Mesenchymal stem cell (in vitro differentiated cells and primary cell): ENCODE results near the gene NCS1.

Experiments
- DNase-seq: peaks from one replicate; pipeline ENCODE4 v3.0.0-alpha.2; 2013
- H2AFZ ChIP-seq: one replicate; pipeline ENCODE4 v1.6.1; 2013; ENCODE audit warnings: low read depth, mild to moderate bottlenecking, control low read depth, inconsistent platforms, low read length, moderate library complexity
- H2AK5ac ChIP-seq: 2 replicates; pipeline ENCODE4 v1.6.1; 2013; ENCODE audit warnings: low read length, moderate library complexity, mild to moderate bottlenecking, inconsistent platforms; ENCODE audit not compliant: severe bottlenecking
- H2BK120ac ChIP-seq: one replicate; pipeline ENCODE4 v1.6.1; 2013; ENCODE audit warnings: low read depth, mild to moderate bottlenecking, inconsistent platforms, low read length, moderate library complexity
- H2BK12ac ChIP-seq, 2 experiments: one replicate each; pipeline ENCODE4 v1.6.1; 2013; ENCODE audit warnings: inconsistent platforms in 2 of 2, low read length in 2 of 2, mild to moderate bottlenecking in 2 of 2, moderate library complexity in 2 of 2, control low read depth in 1 of 2
- H2BK15ac ChIP-seq: one replicate; pipeline ENCODE4 v1.6.1; 2013; ENCODE audit warnings: mild to moderate bottlenecking, low read depth, inconsistent platforms; ENCODE audit not compliant: poor library complexity, severe bottlenecking
- H2BK5ac ChIP-seq: 2 replicates; pipeline ENCODE4 v1.6.1; 2013; ENCODE audit warnings: low read depth, mild to moderate bottlenecking, low read length, control low read depth, inconsistent platforms; ENCODE audit not compliant: poor library complexity, severe bottlenecking
- H3K14ac ChIP-seq, 2 experiments: one replicate each; pipeline ENCODE4 v1.6.1; 2013; ENCODE audit warnings: inconsistent platforms in 2 of 2, low read length in 2 of 2, control low read depth in 1 of 2, mild to moderate bottlenecking in 1 of 2, moderate library complexity in 1 of 2
- H3K18ac ChIP-seq, 2 experiments: one replicate each; pipeline ENCODE4 v1.6.1; 2013; ENCODE audit warnings: inconsistent platforms in 2 of 2, low read length in 2 of 2, control low read depth in 1 of 2, low read depth in 1 of 2, mild to moderate bottlenecking in 1 of 2
- H3K23ac ChIP-seq, 2 experiments: one replicate each; pipeline ENCODE4 v1.6.1; 2013; ENCODE audit warnings: inconsistent platforms in 2 of 2, low read length in 2 of 2, mild to moderate bottlenecking in 2 of 2, moderate library complexity in 2 of 2, control low read depth in 1 of 2
- H3K27ac ChIP-seq: 2 replicates; pipeline ENCODE4 v1.5.1; 2013; ENCODE audit warnings: mild to moderate bottlenecking, moderate library complexity, low read length, control low read depth, inconsistent platforms; ENCODE audit not compliant: poor library complexity, severe bottlenecking
- H3K27me3 ChIP-seq, 2 experiments: 2 replicates each; pipeline versions ENCODE4 v1.6.1 to v1.7.0; 2013; ENCODE audit warnings: low read length in 2 of 2, mild to moderate bottlenecking in 2 of 2, moderate library complexity in 2 of 2, control low read depth in 1 of 2, inconsistent platforms in 1 of 2; ENCODE audit not compliant: control insufficient read depth in 1 of 2, insufficient read depth in 1 of 2
- H3K36me3 ChIP-seq, 2 experiments: 2 replicates each; pipeline versions ENCODE4 v1.6.1 to v1.7.0; 2013; ENCODE audit warnings: low read length in 2 of 2, control low read depth in 1 of 2, inconsistent platforms in 1 of 2, low read depth in 1 of 2, mild to moderate bottlenecking in 1 of 2; ENCODE audit not compliant: insufficient read depth in 2 of 2, control insufficient read depth in 1 of 2
- H3K4ac ChIP-seq, 2 experiments: one replicate each; pipeline ENCODE4 v1.6.1; 2013; ENCODE audit warnings: inconsistent platforms in 2 of 2, low read length in 2 of 2, mild to moderate bottlenecking in 2 of 2, moderate library complexity in 2 of 2, control low read depth in 1 of 2, low read depth in 1 of 2
- H3K4me1 ChIP-seq: 2 replicates; pipeline ENCODE4 v1.6.1; 2013; ENCODE audit warnings: low read depth, low read length, control low read depth; ENCODE audit not compliant: control insufficient read depth, insufficient read depth
- H3K4me2 ChIP-seq: 2 replicates; pipeline ENCODE4 v1.6.1; 2013; ENCODE audit warnings: low read length, mild to moderate bottlenecking, inconsistent platforms; ENCODE audit not compliant: poor library complexity, severe bottlenecking
- H3K4me3 ChIP-seq, 2 experiments: 2 replicates each; pipeline versions ENCODE4 v1.5.1 to v1.7.0; 2013; ENCODE audit warnings: low read length in 2 of 2, mild to moderate bottlenecking in 2 of 2, control low read depth in 1 of 2, low read depth in 1 of 2; ENCODE audit not compliant: insufficient read depth in 1 of 2
- H3K79me1 ChIP-seq: replicated peaks from 2 replicates; pipeline ENCODE4 v1.6.1; 2013; ENCODE audit warnings: mild to moderate bottlenecking, control low read depth, low read length, inconsistent platforms; ENCODE audit not compliant: poor library complexity, severe bottlenecking
- H3K9ac ChIP-seq: 2 replicates; pipeline ENCODE4 v1.7.0; 2013; ENCODE audit warnings: mild to moderate bottlenecking, low read length, moderate library complexity
- H3K9me3 ChIP-seq: 2 replicates; pipeline ENCODE4 v1.7.0; 2013; ENCODE audit warnings: mild to moderate bottlenecking, low read length; ENCODE audit not compliant: control insufficient read depth
- H4K8ac ChIP-seq: one replicate; pipeline ENCODE4 v1.6.1; 2013; ENCODE audit warnings: inconsistent platforms, mild to moderate bottlenecking, low read length, moderate library complexity
- H4K91ac ChIP-seq: one replicate; pipeline ENCODE4 v1.6.1; 2013; ENCODE audit warnings: mild to moderate bottlenecking, low read length, inconsistent platforms
- WGBS: methylation state at CpG from one replicate; pipeline ENCODE4 v1.1.7; 2013; ENCODE audit warnings: mixed read lengths; 5-methylcytosine and 5-hydroxymethylcytosine counted together

Gene NCS1

GRCh38 chr9:130174025-130174424 lies 1.8 kb downstream of the NCS1 start:
- H3K4me1 ChIP-seq = peaks cover 37% of the 10 kb centered on the region
- no peaks in the 10 kb centered on the region for H3K27me3 ChIP-seq
- no peak overlapping the region for H2BK5ac ChIP-seq
- no peaks in the 10 kb centered on the region for H3K9me3 ChIP-seq
- WGBS = 94% methylated on average over 9 of the region's 9 CpGs
- peak overlapping the region in 1 of 2 experiments; percentile 85 for H3K14ac ChIP-seq
- no peak overlapping the region for H3K27ac ChIP-seq
- H2BK12ac ChIP-seq = peak overlapping the region in 1 of 2 experiments; percentile 88
- no peak overlapping the region for H2AFZ ChIP-seq
- peak overlapping the region; percentile 83 to 93 for H3K4me3 ChIP-seq
- H2BK15ac ChIP-seq = no peak overlapping the region
- peak overlapping the region in 1 of 2 experiments; percentile 58 for H3K18ac ChIP-seq
- DNase-seq = no peak
- no peak overlapping the region for H4K8ac ChIP-seq
- peak overlapping the region in 1 of 2 experiments; percentile 97 for H3K23ac ChIP-seq
- H3K36me3 ChIP-seq = peaks cover 5 to 29% of the 10 kb centered on the region in 2 experiments
- peaks cover 7% of the 10 kb centered on the region for H3K79me1 ChIP-seq
- no peak overlapping the region for H2BK120ac ChIP-seq
- peak overlapping the region in 1 of 2 experiments; percentile 76 for H3K4ac ChIP-seq
- H2AK5ac ChIP-seq = peak overlapping the region; percentile 71
- no peak overlapping the region for H4K91ac ChIP-seq
- H3K4me2 ChIP-seq = peak overlapping the region; percentile 57
- peak overlapping the region; percentile 86 for H3K9ac ChIP-seq

GRCh38 chr9:130174920-130175321 lies 2.7 kb downstream of the NCS1 start:
- 94% methylated on average over 8 of the region's 8 CpGs for WGBS
- H3K27me3 ChIP-seq = no peaks in the 10 kb centered on the region

GRCh38 chr9:130175355-130175754 lies 3.2 kb downstream of the NCS1 start:
- DNase-seq = no peak
- H2BK5ac ChIP-seq = no peak overlapping the region
- peaks cover 7% of the 10 kb centered on the region for H3K79me1 ChIP-seq
- H3K4me3 ChIP-seq = no peak overlapping the region
- H3K18ac ChIP-seq = no peak overlapping the region
- 89% methylated on average over 9 of the region's 9 CpGs for WGBS
- no peak overlapping the region for H2AK5ac ChIP-seq
- no peak overlapping the region for H2BK15ac ChIP-seq
- no peak overlapping the region for H3K27ac ChIP-seq
- peaks cover 37% of the 10 kb centered on the region for H3K4me1 ChIP-seq
- H3K4ac ChIP-seq = no peak overlapping the region
- H3K9ac ChIP-seq = no peak overlapping the region
- no peak overlapping the region for H4K91ac ChIP-seq
- H3K9me3 ChIP-seq = no peaks in the 10 kb centered on the region
- H3K36me3 ChIP-seq = peaks cover 5 to 29% of the 10 kb centered on the region in 2 experiments
- no peak overlapping the region for H3K23ac ChIP-seq
- H3K4me2 ChIP-seq = no peak overlapping the region
- no peak overlapping the region for H4K8ac ChIP-seq
- H3K14ac ChIP-seq = no peak overlapping the region
- no peaks in the 10 kb centered on the region for H3K27me3 ChIP-seq
- no peak overlapping the region for H2BK12ac ChIP-seq
- no peak overlapping the region for H2BK120ac ChIP-seq
- H2AFZ ChIP-seq = no peak overlapping the region

More at GRCh38 chr9:130174920-130175321, 2.7 kb downstream of the NCS1 start:
- Histone ChIP-seq H3K4ac (no peak overlapping the region), H3K4me2 (no peak overlapping the region), H2BK15ac (no peak overlapping the region), H3K4me1 (peaks cover 37% of the 10 kb centered on the region), H4K8ac (no peak overlapping the region), H3K14ac (no peak overlapping the region), H3K4me3 (no peak overlapping the region), H2AK5ac (peak overlapping the region; percentile 50), H2AFZ (no peak overlapping the region), H2BK120ac (no peak overlapping the region), H4K91ac (no peak overlapping the region), H2BK12ac (peak overlapping the region in 1 of 2 experiments; percentile 38), H3K27ac (no peak overlapping the region), H3K9ac (no peak overlapping the region), H3K9me3 (no peaks in the 10 kb centered on the region), H3K36me3 (peaks cover 5 to 29% of the 10 kb centered on the region in 2 experiments), H3K79me1 (peaks cover 7% of the 10 kb centered on the region), H3K23ac (no peak overlapping the region), H2BK5ac (no peak overlapping the region), H3K18ac (no peak overlapping the region)
- no peak for DNase-seq

GRCh38 chr9:130176760-130177159 lies 4.6 kb downstream of the NCS1 start:
- no peak overlapping the region for H4K91ac ChIP-seq
- H2BK12ac ChIP-seq = peak overlapping the region in 1 of 2 experiments; percentile 22
- H2BK120ac ChIP-seq = no peak overlapping the region
- no peak overlapping the region for H2AFZ ChIP-seq
- H3K27me3 ChIP-seq = no peaks in the 10 kb centered on the region
- H2BK5ac ChIP-seq = no peak overlapping the region
- DNase-seq = no peak
- peaks cover 10% of the 10 kb centered on the region for H3K79me1 ChIP-seq
- H3K9ac ChIP-seq = no peak overlapping the region
- H3K4me3 ChIP-seq = no peak overlapping the region
- H3K27ac ChIP-seq = no peak overlapping the region
- H4K8ac ChIP-seq = no peak overlapping the region
- H3K9me3 ChIP-seq = no peaks in the 10 kb centered on the region
- peaks cover 37% of the 10 kb centered on the region for H3K4me1 ChIP-seq
- H3K18ac ChIP-seq = no peak overlapping the region
- 99% methylated on average over 6 of the region's 6 CpGs for WGBS
- H3K23ac ChIP-seq = no peak overlapping the region
- H3K4ac ChIP-seq = no peak overlapping the region
- no peak overlapping the region for H2AK5ac ChIP-seq
- no peak overlapping the region for H2BK15ac ChIP-seq
- no peak overlapping the region for H3K4me2 ChIP-seq
- peaks cover 5 to 43% of the 10 kb centered on the region in 2 experiments for H3K36me3 ChIP-seq
- no peak overlapping the region for H3K14ac ChIP-seq
